ENCODE measurements around the gene ADCY5.

Gene ADCY5

GRCh38 chr3:123281406-123281805 is 167.5 kb downstream of the ADCY5 start:
- no peak overlapping the region for H3K9ac ChIP-seq
- H3K9me3 ChIP-seq (replicated peaks in 1 of 11), result no peaks in the 10 kb centered on the region; a peak in 1 of 22 replicates
- H3K27ac ChIP-seq, result no peak overlapping the region
- peaks cover 0 to 39% (median 0%) of the 10 kb centered on the region in 11 experiments; a peak in 7 of 22 replicates for H4K20me1 ChIP-seq
- TF ChIP-seq Cebpa-rat (IDR thresholded peaks at IDR 0.05), result no peak
- no peak overlapping the region for H3K4me2 ChIP-seq
- no peaks in the 10 kb centered on the region for H3K36me3 ChIP-seq
- no peaks in the 10 kb centered on the region for H3K27me3 ChIP-seq
- peaks cover 0 to 8% (median 4%) of the 10 kb centered on the region in 10 experiments; a peak in 6 of 20 replicates for H3K4me1 ChIP-seq
- no peak overlapping the region for H3K4me3 ChIP-seq

GRCh38 chr3:123279121-123279520 is 169.8 kb downstream of the ADCY5 start:
- no peak for TF ChIP-seq Cebpa-rat (IDR thresholded peaks at IDR 0.05)
- Histone ChIP-seq H3K4me3 (no peak overlapping the region), H4K20me1 (peaks cover 0 to 19% (median 0%) of the 10 kb centered on the region in 11 experiments; a peak in 2 of 22 replicates)

GRCh38 chr3:123278446-123278845 is 170.4 kb downstream of the ADCY5 start:
- Histone ChIP-seq H3K36me3 (no peaks in the 10 kb centered on the region), H3K9ac (no peak overlapping the region), H3K4me3 (no peak overlapping the region), H4K20me1 (peaks cover 0 to 15% (median 0%) of the 10 kb centered on the region in 11 experiments; a peak in 1 of 22 replicates), H3K9me3 (replicated peaks in 1 of 11) (no peaks in the 10 kb centered on the region; a peak in 1 of 22 replicates), H3K4me2 (no peak overlapping the region), H3K27me3 (no peaks in the 10 kb centered on the region), H3K4me1 (peaks cover 0 to 5% (median 0%) of the 10 kb centered on the region in 10 experiments; a peak in 5 of 20 replicates), H3K27ac (no peak overlapping the region)
- TF ChIP-seq Cebpa-rat (IDR thresholded peaks at IDR 0.05), result no peak

More at GRCh38 chr3:123279121-123279520, 169.8 kb downstream of the ADCY5 start:
- Histone ChIP-seq H3K27ac (no peak overlapping the region), H3K27me3 (no peaks in the 10 kb centered on the region), H3K9me3 (replicated peaks in 1 of 11) (no peaks in the 10 kb centered on the region; a peak in 1 of 22 replicates), H3K4me1 (no peaks in the 10 kb centered on the region), H3K4me2 (no peak overlapping the region), H3K36me3 (no peaks in the 10 kb centered on the region), H3K9ac (no peak overlapping the region)

GRCh38 chr3:123277106-123277505 is 171.8 kb downstream of the ADCY5 start:
- Histone ChIP-seq H3K36me3 (peaks cover 0 to 5% (median 0%) of the 10 kb centered on the region in 11 experiments; a peak in 1 of 22 replicates), H3K4me1 (peaks cover 0 to 9% (median 0%) of the 10 kb centered on the region in 10 experiments; a peak in 5 of 20 replicates), H3K4me2 (no peak overlapping the region), H3K27ac (no peak overlapping the region), H3K27me3 (no peaks in the 10 kb centered on the region), H3K4me3 (no peak overlapping the region), H3K9ac (no peak overlapping the region), H4K20me1 (0 out of 22 replicates have a peak, but pooled peaks cover 0 to 3% (median 0%) of the 10 kb centered on the region in 11 experiments), H3K9me3 (replicated peaks in 1 of 11) (no peaks in the 10 kb centered on the region; a peak in 1 of 22 replicates)
- no peak for TF ChIP-seq Cebpa-rat (IDR thresholded peaks at IDR 0.05)

- Histone ChIP-seq H3K36me3 (peaks cover 0 to 10% (median 6%) of the 10 kb centered on the region in 11 experiments; a peak in 11 of 22 replicates), H3K4me2 (no peak overlapping the region), H3K4me3 (no peak overlapping the region), H3K27me3 (no peaks in the 10 kb centered on the region), H3K9ac (no peak overlapping the region), H4K20me1 (no peaks in the 10 kb centered on the region), H3K27ac (no peak overlapping the region), H3K4me1 (peaks cover 0 to 9% (median 0%) of the 10 kb centered on the region in 10 experiments; a peak in 5 of 20 replicates), H3K9me3 (replicated peaks in 1 of 11) (no peaks in the 10 kb centered on the region; a peak in 1 of 22 replicates)
- TF ChIP-seq Cebpa-rat (IDR thresholded peaks at IDR 0.05), result no peak
Observed at GRCh38 chr3:123276346-123277006, 172.4 kb downstream of the ADCY5 start.

GRCh38 chr3:123275691-123276090 is 173.2 kb downstream of the ADCY5 start:
- no peaks in the 10 kb centered on the region for H3K27me3 ChIP-seq

GRCh38 chr3:123272547-123272946 is 176.3 kb downstream of the ADCY5 start:
- Histone ChIP-seq H3K4me2 (no peak overlapping the region), H3K4me3 (no peak overlapping the region), H3K4me1 (peaks cover 0 to 9% (median 0%) of the 10 kb centered on the region in 10 experiments; a peak in 5 of 20 replicates), H3K27ac (no peak overlapping the region), H3K36me3 (peaks cover 0 to 31% (median 8%) of the 10 kb centered on the region in 11 experiments; a peak in 13 of 22 replicates), H3K9me3 (replicated peaks in 1 of 11) (no peaks in the 10 kb centered on the region), H3K27me3 (no peaks in the 10 kb centered on the region), H4K20me1 (no peaks in the 10 kb centered on the region), H3K9ac (no peak overlapping the region)
- TF ChIP-seq Cebpa-rat (IDR thresholded peaks at IDR 0.05), result no peak

More at GRCh38 chr3:123275691-123276090, 173.2 kb downstream of the ADCY5 start:
- Histone ChIP-seq H4K20me1 (no peaks in the 10 kb centered on the region), H3K4me3 (no peak overlapping the region), H3K9me3 (replicated peaks in 1 of 11) (no peaks in the 10 kb centered on the region; a peak in 1 of 22 replicates), H3K36me3 (peaks cover 0 to 18% (median 6%) of the 10 kb centered on the region in 11 experiments; a peak in 11 of 22 replicates), H3K4me1 (peaks cover 0 to 9% (median 0%) of the 10 kb centered on the region in 10 experiments; a peak in 5 of 20 replicates), H3K27ac (no peak overlapping the region), H3K9ac (no peak overlapping the region), H3K4me2 (no peak overlapping the region)
- TF ChIP-seq Cebpa-rat (IDR thresholded peaks at IDR 0.05), result no peak

- no peak overlapping the region for H3K4me3 ChIP-seq
- peaks cover 0 to 34% (median 14%) of the 10 kb centered on the region in 11 experiments; a peak in 15 of 22 replicates for H3K36me3 ChIP-seq
- no peak for TF ChIP-seq Cebpa-rat (IDR thresholded peaks at IDR 0.05)
- no peak overlapping the region for H3K4me2 ChIP-seq
- peaks cover 0 to 5% (median 1%) of the 10 kb centered on the region in 11 experiments; a peak in 4 of 22 replicates for H3K9me3 ChIP-seq (replicated peaks in 1 of 11)
- H3K9ac ChIP-seq, result no peak overlapping the region
- H3K4me1 ChIP-seq, result peaks cover 0 to 9% (median 0%) of the 10 kb centered on the region in 10 experiments; a peak in 5 of 20 replicates
- H3K27ac ChIP-seq, result no peak overlapping the region
- no peaks in the 10 kb centered on the region for H3K27me3 ChIP-seq
- no peaks in the 10 kb centered on the region for H4K20me1 ChIP-seq
Observed at GRCh38 chr3:123271466-123272159, 177.3 kb downstream of the ADCY5 start.

- peaks cover 0 to 9% (median 0%) of the 10 kb centered on the region in 10 experiments; a peak in 5 of 20 replicates for H3K4me1 ChIP-seq
- H3K36me3 ChIP-seq, result peaks cover 5 to 42% (median 19%) of the 10 kb centered on the region in 11 experiments; a peak in 15 of 22 replicates
- no peak overlapping the region for H3K4me3 ChIP-seq
- no peak overlapping the region for H3K4me2 ChIP-seq
- no peak overlapping the region for H3K9ac ChIP-seq
- H3K27me3 ChIP-seq, result no peaks in the 10 kb centered on the region
- no peak for TF ChIP-seq Cebpa-rat (IDR thresholded peaks at IDR 0.05)
- H3K9me3 ChIP-seq (replicated peaks in 1 of 11), result peaks cover 0 to 9% (median 5%) of the 10 kb centered on the region in 11 experiments; a peak in 5 of 22 replicates
- H4K20me1 ChIP-seq, result no peaks in the 10 kb centered on the region
- no peak overlapping the region for H3K27ac ChIP-seq
Observed at GRCh38 chr3:123270818-123271217, 178.1 kb downstream of the ADCY5 start.
